Measurements from ENCODE around the gene CNTNAP5. TPM values are rescaled to one million over a fixed set of nuclear protein-coding genes. Genes with fewer than 3 reads are reported as not detected.

Gene CNTNAP5
- total and polyA plus RNA-seq, 2 donors (not counting 3 experiments of a cell fraction or from before 2014, with no cell fraction given): not detected

DNA sequence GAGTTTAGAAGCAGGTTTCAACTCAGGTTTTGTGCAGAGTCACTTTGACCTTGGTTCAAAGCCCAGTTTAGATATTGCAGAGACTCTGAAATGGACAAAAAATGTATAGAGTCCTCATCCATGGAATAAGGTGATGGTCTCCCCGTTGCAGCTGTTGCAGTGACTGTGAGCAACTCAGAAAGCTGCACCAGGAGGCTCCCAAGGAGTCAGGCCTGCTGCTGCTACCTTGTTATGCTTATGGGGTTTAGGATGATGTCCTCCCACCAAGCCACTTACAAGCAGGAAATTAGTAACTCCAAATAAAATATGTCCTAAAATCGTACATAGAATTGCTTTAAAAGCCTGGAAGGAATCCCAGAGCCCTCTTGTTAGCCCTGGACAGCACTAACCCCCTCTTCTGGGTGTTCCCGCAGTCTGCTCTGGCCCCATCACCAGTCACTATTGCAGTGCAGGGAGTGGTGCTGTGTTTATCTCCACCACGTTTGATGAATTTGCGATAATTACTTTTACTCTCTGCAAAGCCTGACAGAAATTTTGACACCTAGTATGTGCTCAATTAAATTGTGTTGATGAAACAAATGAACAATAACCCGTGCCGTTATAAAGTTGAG, 189.0 kb downstream of the CNTNAP5 start:
- DNase-seq (ENCODE audit: low read depth, low spot score) (no peak), FAIRE-seq (no peak)
- Histone ChIP-seq H2AFZ (ENCODE audit: low read depth, low read length) (no peak overlapping the region), H3K27ac (ENCODE audit: insufficient read depth, low read depth, low read length) (no peak overlapping the region), H3K4me2 (ENCODE audit: insufficient read depth, low read length) (no peak overlapping the region), H3K36me3 (ENCODE audit: control insufficient read depth in 2 of 2, extremely low read depth in 1 of 2, insufficient read depth in 2 of 2, low read length in 2 of 2) (no peaks in the 10 kb centered on the region), H3K9me3 (replicated peaks; ENCODE audit: control insufficient read depth, insufficient read depth, low read length) (no peaks in the 10 kb centered on the region), H3K4me1 (ENCODE audit: control insufficient read depth, extremely low read depth, insufficient read depth, low read length) (no peaks in the 10 kb centered on the region), H3K27me3 (ENCODE audit: control insufficient read depth in 2 of 2, insufficient read depth in 2 of 2, low read length in 2 of 2) (no peaks in the 10 kb centered on the region), H3K79me2 (ENCODE audit: control insufficient read depth, insufficient read depth, low read length) (no peaks in the 10 kb centered on the region), H3K9ac (replicated peaks; ENCODE audit: extremely low read depth, insufficient read depth, low read length) (no peak overlapping the region), H4K20me1 (replicated peaks; ENCODE audit: control insufficient read depth, extremely low read depth, insufficient read depth, low read length) (no peaks in the 10 kb centered on the region), H3K4me3 (replicated peaks in 1 of 3; ENCODE audit: insufficient read depth in 1 of 3, low read depth in 1 of 3, low read length in 3 of 3) (no peak overlapping the region), H3K9me1 (replicated peaks; ENCODE audit: control insufficient read depth, extremely low read depth, insufficient read depth, low read length) (no peaks in the 10 kb centered on the region)
- dilution Hi-C loops (cut with MboI; ENCODE audit: extremely low pct_ligation_motif_present, low sequenced_read_pairs) (no loop called here), intact Hi-C loops (cut with micrococcal nuclease) (no loop called here)
- ChIA-PET POLR2A (no interaction called here), CTCF (no interaction called here)
- TF ChIP-seq MYC (IDR thresholded peaks at IDR 0.05; ENCODE audit: low read depth, low read length): no peak
- TF ChIP-seq, protein P1, sequence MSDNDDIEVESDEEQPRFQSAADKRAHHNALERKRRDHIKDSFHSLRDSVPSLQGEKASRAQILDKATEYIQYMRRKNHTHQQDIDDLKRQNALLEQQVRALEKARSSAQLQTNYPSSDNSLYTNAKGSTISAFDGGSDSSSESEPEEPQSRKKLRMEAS (IDR thresholded peaks at IDR 0.05; ENCODE audit: insufficient read depth, insufficient read length): no peak
- no peak for TF ChIP-seq FOS (IDR thresholded peaks at IDR 0.05; ENCODE audit: borderline replicate concordance, insufficient read depth, low read length)
- TF ChIP-seq, protein P2, sequence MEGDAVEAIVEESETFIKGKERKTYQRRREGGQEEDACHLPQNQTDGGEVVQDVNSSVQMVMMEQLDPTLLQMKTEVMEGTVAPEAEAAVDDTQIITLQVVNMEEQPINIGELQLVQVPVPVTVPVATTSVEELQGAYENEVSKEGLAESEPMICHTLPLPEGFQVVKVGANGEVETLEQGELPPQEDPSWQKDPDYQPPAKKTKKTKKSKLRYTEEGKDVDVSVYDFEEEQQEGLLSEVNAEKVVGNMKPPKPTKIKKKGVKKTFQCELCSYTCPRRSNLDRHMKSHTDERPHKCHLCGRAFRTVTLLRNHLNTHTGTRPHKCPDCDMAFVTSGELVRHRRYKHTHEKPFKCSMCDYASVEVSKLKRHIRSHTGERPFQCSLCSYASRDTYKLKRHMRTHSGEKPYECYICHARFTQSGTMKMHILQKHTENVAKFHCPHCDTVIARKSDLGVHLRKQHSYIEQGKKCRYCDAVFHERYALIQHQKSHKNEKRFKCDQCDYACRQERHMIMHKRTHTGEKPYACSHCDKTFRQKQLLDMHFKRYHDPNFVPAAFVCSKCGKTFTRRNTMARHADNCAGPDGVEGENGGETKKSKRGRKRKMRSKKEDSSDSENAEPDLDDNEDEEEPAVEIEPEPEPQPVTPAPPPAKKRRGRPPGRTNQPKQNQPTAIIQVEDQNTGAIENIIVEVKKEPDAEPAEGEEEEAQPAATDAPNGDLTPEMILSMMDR (IDR thresholded peaks at IDR 0.05; ENCODE audit: extremely low read depth in 1 of 2, insufficient read depth in 1 of 2, low read depth in 1 of 2, low read length in 2 of 2): no peak
- TF ChIP-seq POLR2A (IDR thresholded peaks at IDR 0.05; ENCODE audit: low read depth, low read length): no peak
- no peak for TF ChIP-seq EZH2 (IDR thresholded peaks at IDR 0.05; ENCODE audit: borderline replicate concordance, low read depth, low read length, severe bottlenecking)
- no peak for TF ChIP-seq POLR2AphosphoS5 (IDR thresholded peaks at IDR 0.05; ENCODE audit: insufficient read depth, low read depth, low read length)
- TF ChIP-seq JUN (IDR thresholded peaks at IDR 0.05; ENCODE audit: borderline replicate concordance, insufficient read depth, insufficient read length, low read depth): no peak
- TF ChIP-seq GATA2 (IDR thresholded peaks at IDR 0.05; ENCODE audit: insufficient read depth, insufficient read length, low read depth, low read length): no peak
- BruUV-seq (replicated peaks): no TSS peak

All from endothelial cell of umbilical vein (primary cell).